ENCODE measurements around the gene NT5E. TPM values are rescaled to one million over a fixed set of nuclear protein-coding genes. Genes with fewer than 3 reads are reported as not detected.
A peak's percentile ranks its signal among the peaks of the same experiment; 100 is the strongest.
"Not testable (repeated sequence)": the region's sequence is repeated elsewhere in the genome, so short reads cannot be mapped to it uniquely, and the experiment has no call there.

The NT5E gene
- polyA plus RNA-seq (2013, experiment 1 of 2): 0.55 TPM
- polyA plus RNA-seq (2013, experiment 2 of 2): 0.76 TPM

DNA sequence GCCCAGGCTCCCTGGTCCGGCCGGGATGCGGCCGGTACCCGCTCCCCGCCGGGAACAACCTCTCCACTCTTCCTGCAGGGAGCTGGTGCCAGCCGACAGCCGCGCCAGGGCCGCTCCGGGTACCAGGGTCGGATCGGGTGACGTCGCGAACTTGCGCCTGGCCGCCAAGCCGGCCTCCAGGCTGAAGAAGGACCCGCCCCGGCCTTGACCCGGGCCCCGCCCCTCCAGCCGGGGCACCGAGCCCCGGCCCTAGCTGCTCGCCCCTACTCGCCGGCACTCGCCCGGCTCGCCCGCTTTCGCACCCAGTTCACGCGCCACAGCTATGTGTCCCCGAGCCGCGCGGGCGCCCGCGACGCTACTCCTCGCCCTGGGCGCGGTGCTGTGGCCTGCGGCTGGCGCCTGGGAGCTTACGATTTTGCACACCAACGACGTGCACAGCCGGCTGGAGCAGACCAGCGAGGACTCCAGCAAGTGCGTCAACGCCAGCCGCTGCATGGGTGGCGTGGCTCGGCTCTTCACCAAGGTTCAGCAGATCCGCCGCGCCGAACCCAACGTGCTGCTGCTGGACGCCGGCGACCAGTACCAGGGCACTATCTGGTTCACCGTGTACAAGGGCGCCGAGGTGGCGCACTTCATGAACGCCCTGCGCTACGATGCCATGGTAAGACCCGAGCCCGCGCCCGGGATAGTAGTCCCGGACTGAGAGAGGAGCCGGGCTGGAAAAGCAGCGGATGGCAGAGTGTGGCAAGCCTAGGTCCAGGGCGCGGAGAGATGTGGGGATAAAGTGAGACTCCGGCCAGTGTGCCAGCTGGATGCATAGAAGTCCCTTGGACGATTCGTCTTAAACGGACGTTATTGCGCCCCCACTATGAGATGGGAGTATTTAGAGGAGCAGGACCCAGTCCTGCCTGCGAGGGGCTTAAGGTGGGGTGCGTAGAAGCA, at the start of gene NT5E:
Gene NT5E (plus strand): TSS at position 266 of the 942 bp plus-strand sequence. CDS start 57 bp downstream, at position 323.
- Histone ChIP-seq H3K36me3 (ENCODE audit: insufficient read depth, low read length) (no peaks in the 10 kb centered on the region), H3K4me3 (ENCODE audit: low read length) (peak within 1 kb of the TSS; percentile 72), H3K27me3 (ENCODE audit: insufficient read depth, low read length) (peaks cover 78% of the 10 kb centered on the region), H3K9me3 (ENCODE audit: insufficient read depth, low read depth, low read length) (no peaks in the 10 kb centered on the region), H3K27ac (ENCODE audit: low read depth, low read length) (no peak within 1 kb of the TSS), H3K9ac (ENCODE audit: low read depth, low read length) (peak within 1 kb of the TSS; percentile 55), H3K4me1 (ENCODE audit: insufficient read depth, low read length) (peaks cover 7% of the 10 kb centered on the region; the same call in 1 of the 2 replicates)
- WGBS: under 1% methylated on average over 92 of the region's 92 CpGs

DNA sequence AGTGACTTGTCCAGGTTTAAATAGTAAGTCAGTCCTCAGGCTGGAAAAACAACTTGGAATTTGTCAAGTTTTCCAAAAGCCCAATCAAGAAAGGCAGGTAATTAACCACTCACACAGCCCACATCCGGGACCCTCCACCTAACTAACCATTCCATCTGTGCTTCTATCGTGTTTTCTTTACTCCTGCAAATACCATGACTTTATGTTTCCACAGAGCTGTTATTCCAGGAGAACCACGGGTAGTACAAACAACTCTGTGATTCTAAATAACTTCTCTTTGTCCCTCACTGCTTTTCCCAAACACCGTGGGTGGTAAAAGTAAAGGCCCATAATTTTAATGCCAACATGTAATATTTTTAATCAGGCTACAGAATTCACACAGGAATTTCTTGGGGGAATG, 49.6 kb upstream of the NT5E start:
- no peak overlapping the region for H3K4me3 ChIP-seq (ENCODE audit: low read length)
- no peaks in the 10 kb centered on the region for H3K27me3 ChIP-seq (ENCODE audit: insufficient read depth, low read length)
- WGBS: 87% methylated on average over 4 of the region's 4 CpGs
- no peaks in the 10 kb centered on the region for H3K36me3 ChIP-seq (ENCODE audit: insufficient read depth, low read length)
- peaks cover 21% of the 10 kb centered on the region for H3K4me1 ChIP-seq (ENCODE audit: insufficient read depth, low read length)
- H3K9ac ChIP-seq (ENCODE audit: low read depth, low read length): no peak overlapping the region
- H3K27ac ChIP-seq (ENCODE audit: low read depth, low read length): no peak overlapping the region
- no peaks in the 10 kb centered on the region; the same call in 1 of the 2 replicates for H3K9me3 ChIP-seq (ENCODE audit: insufficient read depth, low read depth, low read length)

DNA sequence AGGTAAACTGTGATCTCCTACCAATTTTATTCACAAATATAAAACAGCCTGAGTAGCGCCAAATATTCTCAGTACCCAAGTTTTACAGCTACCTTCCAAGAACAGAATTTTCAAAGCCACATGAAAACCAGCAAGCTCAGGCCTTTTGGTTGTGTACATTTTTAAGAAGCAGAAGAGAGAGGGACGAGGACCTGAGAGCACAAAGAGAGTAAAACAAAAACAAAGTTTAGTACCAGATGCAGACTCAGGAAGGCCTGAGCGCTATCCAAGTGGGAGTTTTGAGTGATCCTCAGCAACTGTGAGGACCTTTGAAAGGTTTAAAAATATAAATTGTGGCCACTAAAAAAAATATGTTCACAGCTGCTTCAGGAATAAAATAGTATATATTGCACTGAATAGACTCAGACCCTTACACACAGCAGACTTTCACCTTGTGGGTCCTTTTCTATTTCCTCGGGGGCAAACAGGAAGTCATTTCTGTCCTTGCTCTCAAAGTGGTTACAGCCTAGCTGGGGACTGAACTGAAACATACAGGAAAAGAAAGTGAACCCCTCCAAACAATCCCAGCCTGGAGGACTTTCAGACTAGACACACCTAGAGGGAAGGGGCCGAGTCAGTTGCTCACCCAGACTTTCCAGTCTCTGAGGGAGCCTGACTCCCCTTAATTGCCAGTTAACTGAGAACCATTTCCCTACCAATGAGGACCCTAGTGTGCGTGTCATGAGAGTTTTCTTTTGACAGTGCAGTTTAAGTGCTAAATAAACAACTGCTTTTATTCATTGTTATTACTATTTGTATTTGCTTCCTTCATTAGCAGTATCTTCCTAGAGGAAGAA, 48.5 kb upstream of the NT5E start:
- peaks cover 21% of the 10 kb centered on the region for H3K4me1 ChIP-seq (ENCODE audit: insufficient read depth, low read length)
- H3K27ac ChIP-seq (ENCODE audit: low read depth, low read length): no peak overlapping the region
- no peak overlapping the region for H3K9ac ChIP-seq (ENCODE audit: low read depth, low read length)
- no peaks in the 10 kb centered on the region for H3K27me3 ChIP-seq (ENCODE audit: insufficient read depth, low read length)
- no peaks in the 10 kb centered on the region for H3K36me3 ChIP-seq (ENCODE audit: insufficient read depth, low read length)
- 86% methylated on average over 5 of the region's 6 CpGs for WGBS
- H3K4me3 ChIP-seq (ENCODE audit: low read length): no peak overlapping the region
- H3K9me3 ChIP-seq (ENCODE audit: insufficient read depth, low read depth, low read length): no peaks in the 10 kb centered on the region; the same call in 1 of the 2 replicates

DNA sequence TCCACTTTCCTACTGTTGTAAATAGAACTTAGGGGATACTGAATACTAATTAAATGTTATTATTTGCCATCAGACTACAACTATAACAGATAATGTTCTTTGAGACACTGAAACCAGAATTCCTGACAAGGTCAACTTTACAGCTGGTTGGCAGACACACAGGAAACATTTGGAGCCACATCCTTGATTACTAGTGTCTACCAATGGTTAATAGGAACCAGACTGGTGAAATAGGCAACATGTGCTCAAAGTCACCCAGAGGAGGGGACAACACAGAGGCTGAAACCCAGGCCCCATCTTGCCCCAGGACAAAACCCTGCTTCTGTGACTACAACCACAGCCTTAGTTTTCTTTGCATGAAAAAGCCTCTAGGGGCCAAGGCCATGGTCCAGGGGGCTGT, 47.8 kb upstream of the NT5E start:
- Histone ChIP-seq H3K27me3 (ENCODE audit: insufficient read depth, low read length) (no peaks in the 10 kb centered on the region), H3K4me3 (ENCODE audit: low read length) (no peak overlapping the region), H3K4me1 (ENCODE audit: insufficient read depth, low read length) (peaks cover 21% of the 10 kb centered on the region), H3K36me3 (ENCODE audit: insufficient read depth, low read length) (no peaks in the 10 kb centered on the region), H3K27ac (ENCODE audit: low read depth, low read length) (no peak overlapping the region), H3K9me3 (ENCODE audit: insufficient read depth, low read depth, low read length) (no peaks in the 10 kb centered on the region; the same call in 1 of the 2 replicates), H3K9ac (ENCODE audit: low read depth, low read length) (no peak overlapping the region)

DNA sequence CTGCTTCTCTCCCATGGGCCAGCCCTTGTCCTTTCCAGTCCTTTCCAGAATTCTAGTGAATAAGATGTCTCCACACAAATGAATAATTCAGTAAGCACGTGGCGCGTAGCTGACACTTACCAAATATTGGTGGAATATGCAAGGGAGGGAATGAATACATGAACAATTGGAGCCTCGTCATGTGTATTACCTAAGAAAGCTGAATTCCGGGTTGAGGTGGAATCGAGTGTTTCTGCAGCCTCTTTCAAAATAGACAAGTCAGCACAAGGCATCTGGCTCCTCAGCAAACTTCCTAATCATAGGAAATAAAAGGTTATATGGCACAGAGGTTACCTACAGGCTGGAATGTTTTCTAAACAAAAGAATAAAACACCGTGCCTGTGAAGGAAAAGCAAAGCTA, 47.0 kb upstream of the NT5E start:
- no peak overlapping the region for H3K9ac ChIP-seq (ENCODE audit: low read depth, low read length)
- no peak overlapping the region for H3K4me3 ChIP-seq (ENCODE audit: low read length)
- 74% methylated on average over 7 of the region's 7 CpGs for WGBS
- H3K9me3 ChIP-seq (ENCODE audit: insufficient read depth, low read depth, low read length): no peaks in the 10 kb centered on the region
- H3K27me3 ChIP-seq (ENCODE audit: insufficient read depth, low read length): no peaks in the 10 kb centered on the region
- H3K36me3 ChIP-seq (ENCODE audit: insufficient read depth, low read length): no peaks in the 10 kb centered on the region
- peak overlapping the region; percentile 70 for H3K27ac ChIP-seq (ENCODE audit: low read depth, low read length)
- peaks cover 21% of the 10 kb centered on the region for H3K4me1 ChIP-seq (ENCODE audit: insufficient read depth, low read length)

DNA sequence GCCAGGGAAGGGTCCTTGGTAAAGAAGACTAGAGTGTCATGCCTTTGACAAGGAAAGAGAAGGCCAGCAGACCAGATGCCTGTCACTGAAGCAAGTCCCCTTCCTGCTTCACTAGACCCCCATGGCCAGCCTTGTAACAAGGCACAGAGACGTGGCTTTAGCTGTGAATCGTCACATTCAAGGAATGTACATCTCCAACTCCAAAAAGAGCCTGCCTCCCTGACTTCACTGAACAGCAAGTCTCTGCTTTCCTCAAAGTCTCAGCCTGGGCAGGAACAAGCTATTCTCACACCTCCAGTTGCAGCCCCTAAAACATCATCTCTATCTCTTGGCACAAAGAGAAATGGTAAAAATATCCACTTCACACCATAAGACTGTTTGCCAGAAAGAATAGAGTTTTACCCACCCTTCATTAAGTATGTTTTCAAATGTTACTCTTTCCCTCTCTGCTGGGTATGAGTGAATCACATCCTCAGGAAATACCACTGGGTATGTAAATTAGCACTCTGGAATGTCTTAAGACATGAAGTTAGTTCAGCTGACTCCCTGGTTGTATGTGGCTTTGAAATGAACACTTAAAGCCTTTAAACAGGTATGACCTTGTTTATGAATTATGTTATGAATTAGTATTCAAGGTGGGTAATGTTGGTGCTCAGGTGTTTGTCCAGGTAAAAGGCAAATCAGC, 46.4 kb upstream of the NT5E start:
- no peaks in the 10 kb centered on the region for H3K27me3 ChIP-seq (ENCODE audit: insufficient read depth, low read length)
- no peaks in the 10 kb centered on the region for H3K9me3 ChIP-seq (ENCODE audit: insufficient read depth, low read depth, low read length)
- peak overlapping the region; percentile 76 for H3K27ac ChIP-seq (ENCODE audit: low read depth, low read length)
- no peak overlapping the region for H3K4me3 ChIP-seq (ENCODE audit: low read length)
- no peak overlapping the region; the same call in 1 of the 2 replicates for H3K9ac ChIP-seq (ENCODE audit: low read depth, low read length)
- H3K4me1 ChIP-seq (ENCODE audit: insufficient read depth, low read length): peaks cover 21% of the 10 kb centered on the region
- no peaks in the 10 kb centered on the region for H3K36me3 ChIP-seq (ENCODE audit: insufficient read depth, low read length)
- WGBS: 46% methylated on average over 2 of the region's 2 CpGs

DNA sequence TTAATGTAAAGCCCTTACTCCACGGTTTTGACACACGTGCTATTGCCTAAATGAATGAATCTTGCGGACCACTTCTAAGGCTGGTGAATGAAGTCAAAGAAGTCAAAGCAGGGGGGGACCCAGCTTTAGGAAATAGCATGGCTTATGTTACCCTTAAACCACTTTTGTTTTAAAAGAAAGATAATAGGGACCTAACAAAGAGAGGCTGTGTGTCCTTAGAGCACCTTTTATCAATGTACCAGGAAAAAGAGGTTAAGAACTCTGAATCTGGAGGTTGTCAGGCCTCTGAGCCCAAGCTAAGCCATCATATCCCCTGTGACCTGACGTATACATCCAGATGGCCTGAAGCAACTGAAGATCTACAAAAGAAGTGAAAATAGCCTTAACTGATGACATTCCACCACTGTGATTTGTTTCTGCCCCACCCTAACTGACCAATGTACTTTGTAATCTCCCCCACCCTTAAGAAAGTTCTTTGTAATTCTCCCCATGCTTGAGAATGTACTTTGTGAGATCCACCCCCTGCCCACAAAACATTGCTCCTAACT, 45.8 kb upstream of the NT5E start:
- not testable (repeated sequence) for H3K27me3 ChIP-seq (ENCODE audit: insufficient read depth, low read length); H3K36me3 ChIP-seq (ENCODE audit: insufficient read depth, low read length); H3K4me3 ChIP-seq (ENCODE audit: low read length); H3K9ac ChIP-seq (ENCODE audit: low read depth, low read length); H3K9me3 ChIP-seq (ENCODE audit: insufficient read depth, low read depth, low read length)
- 78% methylated on average over 4 of the region's 4 CpGs for WGBS
- H3K27ac ChIP-seq (ENCODE audit: low read depth, low read length): peak overlapping the region; percentile 76
- peaks cover 21% of the 10 kb centered on the region for H3K4me1 ChIP-seq (ENCODE audit: insufficient read depth, low read length)

DNA sequence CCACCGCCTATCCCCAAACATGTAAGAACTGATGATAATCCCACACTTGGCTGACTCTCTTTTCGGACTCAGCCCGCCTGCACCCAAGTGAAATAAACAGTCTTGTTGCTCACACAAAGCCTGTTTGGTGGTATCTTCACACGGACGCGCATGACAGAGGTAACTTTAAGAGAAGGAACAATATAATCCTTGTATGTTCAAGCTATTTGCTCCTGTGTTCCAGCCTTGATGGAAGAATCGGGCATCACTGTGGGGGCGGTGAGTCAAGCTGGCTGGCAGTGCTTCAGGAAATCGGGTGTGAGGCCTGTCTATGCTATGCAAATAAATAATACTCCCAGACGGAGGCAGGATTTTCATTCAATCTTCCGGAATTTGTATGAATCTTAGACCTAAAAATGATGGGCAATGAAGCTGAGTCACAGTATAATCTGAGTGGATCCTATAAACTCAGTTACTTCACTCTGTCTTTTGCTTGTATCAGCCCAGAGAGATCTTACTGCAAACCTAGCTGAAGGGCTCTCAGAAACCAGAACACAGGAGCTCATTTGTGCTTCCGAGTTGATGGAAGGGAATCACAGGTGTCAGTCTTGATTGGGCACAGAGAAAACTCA, 45.2 kb upstream of the NT5E start:
- peaks cover 21% of the 10 kb centered on the region for H3K4me1 ChIP-seq (ENCODE audit: insufficient read depth, low read length)
- no peak overlapping the region; the same call in 1 of the 2 replicates for H3K27ac ChIP-seq (ENCODE audit: low read depth, low read length)
- no peak overlapping the region for H3K9ac ChIP-seq (ENCODE audit: low read depth, low read length)
- no peaks in the 10 kb centered on the region for H3K36me3 ChIP-seq (ENCODE audit: insufficient read depth, low read length)
- no peaks in the 10 kb centered on the region for H3K9me3 ChIP-seq (ENCODE audit: insufficient read depth, low read depth, low read length)
- no peak overlapping the region for H3K4me3 ChIP-seq (ENCODE audit: low read length)
- WGBS: 89% methylated on average over 12 of the region's 12 CpGs
- no peaks in the 10 kb centered on the region for H3K27me3 ChIP-seq (ENCODE audit: insufficient read depth, low read length)

DNA sequence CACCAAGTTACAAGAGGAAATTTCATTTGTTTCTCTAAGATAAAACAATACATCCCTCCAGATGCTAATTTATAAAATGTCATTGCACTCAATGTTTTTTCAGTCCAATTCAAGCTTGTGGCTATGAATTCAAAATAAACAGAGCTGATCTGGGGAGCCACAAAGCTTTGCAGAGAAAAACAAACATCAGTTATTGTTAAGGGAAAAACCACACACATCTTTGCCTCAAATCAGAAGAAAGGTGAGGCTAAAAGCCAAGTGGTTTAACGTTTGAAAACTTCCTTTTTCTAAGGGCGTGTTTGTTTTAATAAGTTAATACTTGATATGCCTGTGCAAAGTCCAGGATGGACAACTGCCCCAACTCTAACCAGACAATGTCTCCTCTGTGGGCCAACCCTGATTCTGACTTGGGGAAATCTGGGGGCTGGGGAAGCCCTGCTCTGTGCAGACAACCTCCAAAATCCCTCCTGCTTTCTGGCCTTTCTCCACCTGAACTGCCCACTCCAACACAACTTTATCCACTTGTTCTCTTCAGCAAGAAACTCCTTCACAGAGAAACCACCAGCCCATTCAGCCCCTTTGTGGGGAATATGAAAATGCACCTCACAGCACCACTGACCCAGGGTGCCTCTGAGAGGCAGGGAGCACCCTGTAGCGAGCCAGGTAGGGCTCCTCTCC, 44.6 kb upstream of the NT5E start:
- 93% methylated on average over 1 of the region's 3 CpGs for WGBS

DNA sequence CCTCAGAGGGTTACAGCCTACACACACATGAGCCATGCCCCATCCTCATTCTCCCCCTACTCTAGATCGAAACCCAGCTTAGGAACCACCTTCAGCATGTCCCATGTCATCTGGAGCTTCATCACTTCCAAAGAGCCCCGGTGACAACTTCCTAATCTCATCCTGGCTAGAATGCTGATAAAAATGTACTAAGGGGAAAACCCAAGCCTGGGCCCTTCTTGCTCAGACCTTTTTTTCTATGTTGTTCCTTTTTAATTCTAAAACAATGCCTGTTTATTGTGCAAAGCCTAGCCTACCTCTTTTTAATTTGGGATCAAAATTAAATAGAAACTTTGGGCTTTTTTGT, 44.1 kb upstream of the NT5E start:
- WGBS: 90% methylated on average over 2 of the region's 2 CpGs
- H3K4me1 ChIP-seq (ENCODE audit: insufficient read depth, low read length): peaks cover 21% of the 10 kb centered on the region
- H3K27ac ChIP-seq (ENCODE audit: low read depth, low read length): no peak overlapping the region
- no peaks in the 10 kb centered on the region for H3K36me3 ChIP-seq (ENCODE audit: insufficient read depth, low read length)
- H3K27me3 ChIP-seq (ENCODE audit: insufficient read depth, low read length): no peaks in the 10 kb centered on the region
- no peak overlapping the region for H3K4me3 ChIP-seq (ENCODE audit: low read length)
- no peaks in the 10 kb centered on the region for H3K9me3 ChIP-seq (ENCODE audit: insufficient read depth, low read depth, low read length)
- H3K9ac ChIP-seq (ENCODE audit: low read depth, low read length): no peak overlapping the region

More for the DNA sequence above, 44.6 kb upstream of the NT5E start:
- Histone ChIP-seq H3K27ac (ENCODE audit: low read depth, low read length) (no peak overlapping the region), H3K27me3 (ENCODE audit: insufficient read depth, low read length) (no peaks in the 10 kb centered on the region), H3K4me1 (ENCODE audit: insufficient read depth, low read length) (peaks cover 21% of the 10 kb centered on the region), H3K9me3 (ENCODE audit: insufficient read depth, low read depth, low read length) (no peaks in the 10 kb centered on the region), H3K4me3 (ENCODE audit: low read length) (no peak overlapping the region), H3K9ac (ENCODE audit: low read depth, low read length) (no peak overlapping the region), H3K36me3 (ENCODE audit: insufficient read depth, low read length) (no peaks in the 10 kb centered on the region)

All from HUES64 (cell line).